Limb (tissue), 2 donors: ENCODE measurements around the gene STXBP3.

ENCODE experiments used
- DNase-seq, 2 donors: peaks; one replicate each; pipeline ENCODE4 v3.0.0-alpha.2; 2016; ENCODE audit errors: extremely low spot score in 2 of 2

The STXBP3 gene

DNA sequence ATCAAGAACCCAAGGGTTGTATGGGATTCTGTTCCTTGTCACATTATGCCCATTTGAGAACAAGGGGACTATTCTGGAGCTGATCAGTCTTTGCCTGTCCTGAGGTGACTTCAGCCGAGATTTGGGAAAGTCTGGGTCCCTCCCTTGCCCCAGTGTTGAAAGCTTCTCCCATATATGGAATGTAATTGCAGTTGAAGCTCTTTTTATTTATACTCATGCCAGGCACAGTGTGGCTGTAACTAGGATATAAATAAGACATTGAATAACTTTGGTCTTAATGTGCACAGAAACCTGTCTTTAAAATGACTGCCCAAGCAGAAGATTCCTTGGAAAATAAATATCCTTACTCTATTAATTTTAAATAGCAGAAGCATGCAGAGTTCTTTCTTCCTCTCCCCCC, 95.2 kb downstream of the STXBP3 start:
- DNase-seq: no peak

- DNase-seq: no peak
Measured at GRCh38 chr1:108842525-108843181, 96.2 kb downstream of the STXBP3 start.

DNA sequence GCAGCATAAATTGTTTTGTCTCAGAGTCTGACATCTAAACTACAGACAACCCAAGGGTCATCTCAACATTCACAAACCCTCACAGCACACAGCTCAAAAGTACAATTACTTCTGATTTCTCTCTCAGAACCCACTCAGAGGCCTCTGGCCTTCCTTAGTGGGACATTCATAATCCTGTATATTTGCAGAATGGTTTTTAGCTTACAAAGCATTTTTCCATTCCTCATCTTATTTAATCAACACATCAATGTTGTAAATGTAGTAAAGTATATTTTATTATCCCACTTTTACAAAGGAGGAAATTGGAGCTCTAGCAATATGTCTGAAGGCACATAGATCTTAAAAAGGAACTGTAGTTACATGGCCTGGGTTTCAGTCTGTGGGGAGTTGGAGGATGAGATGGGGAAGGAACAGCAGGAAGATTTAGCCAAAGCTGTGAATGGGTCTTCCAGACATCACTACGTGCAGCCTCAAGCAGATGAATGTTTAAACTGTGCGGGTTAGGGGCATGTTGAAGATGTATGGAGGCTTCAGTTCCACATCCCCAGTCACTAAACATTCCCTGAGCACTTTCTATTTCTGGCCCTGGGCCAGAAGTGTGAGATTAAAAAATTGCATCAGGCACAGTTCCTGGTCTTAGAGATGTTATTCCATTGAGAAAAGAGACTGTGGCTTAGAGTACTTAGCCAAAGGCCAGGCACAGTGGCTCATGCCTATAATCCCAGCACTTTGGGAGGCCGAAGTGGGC, 97.1 kb downstream of the STXBP3 start:
- DNase-seq: no peak

DNA sequence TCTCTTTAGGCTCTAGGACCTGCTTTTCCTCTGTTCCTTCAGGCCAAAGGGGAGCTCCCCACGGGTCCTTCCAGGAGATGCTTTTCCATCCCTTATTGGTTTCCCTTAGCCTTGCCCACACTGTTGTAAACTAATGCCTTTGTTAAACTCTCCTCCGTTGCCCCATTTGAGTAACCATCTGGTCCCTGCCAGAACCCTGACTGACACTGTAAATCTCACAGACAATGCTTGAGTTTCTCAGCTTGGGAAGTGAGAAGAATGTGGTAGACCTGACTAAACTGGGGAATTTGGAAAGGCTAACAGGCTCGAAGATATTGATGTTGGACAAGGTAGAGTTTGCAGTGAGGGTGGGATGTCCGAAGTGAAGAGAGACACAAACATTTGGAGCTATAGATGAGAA, 99.0 kb downstream of the STXBP3 start:
- DNase-seq: no peak

DNA sequence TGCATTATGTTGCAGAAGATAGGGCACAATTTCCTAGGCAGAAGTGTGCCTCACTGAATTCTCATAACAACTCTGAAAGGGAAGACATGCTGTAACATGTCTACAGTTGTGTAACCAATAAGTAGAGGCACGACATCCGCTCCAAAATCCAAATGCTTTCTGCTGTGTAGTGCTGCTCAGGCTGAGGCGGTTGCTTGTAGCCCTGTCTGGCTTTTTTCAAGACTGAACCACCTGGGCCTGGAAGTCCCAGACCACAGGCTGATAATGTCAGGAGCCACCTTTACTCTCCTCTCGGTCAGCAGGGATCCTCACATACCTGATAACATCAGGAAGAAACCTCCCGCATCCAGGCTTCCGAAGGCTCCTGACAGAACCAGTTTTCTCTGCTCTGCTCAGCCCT, 99.5 kb downstream of the STXBP3 start:
- no peak for DNase-seq

DNA sequence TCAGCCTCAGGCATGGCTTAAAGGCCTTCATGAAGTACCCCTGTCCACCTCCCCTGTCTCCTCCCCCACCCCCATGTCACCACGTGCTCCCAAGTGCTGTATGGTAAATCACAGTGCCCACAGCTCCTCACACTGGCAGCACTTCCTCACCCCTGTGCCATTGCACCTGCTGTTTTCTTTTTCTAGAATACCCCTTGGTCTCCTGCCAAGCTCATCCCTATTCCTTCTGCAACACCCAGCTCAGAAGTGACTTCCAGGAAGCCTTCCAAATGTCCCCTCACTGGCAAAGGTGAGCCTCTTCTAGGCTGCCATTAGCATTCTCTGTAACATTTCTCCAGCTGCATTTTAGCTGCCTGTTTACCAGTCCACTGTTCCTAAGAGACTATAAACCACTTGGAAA, 101.0 kb downstream of the STXBP3 start:
- DNase-seq: no peak

DNA sequence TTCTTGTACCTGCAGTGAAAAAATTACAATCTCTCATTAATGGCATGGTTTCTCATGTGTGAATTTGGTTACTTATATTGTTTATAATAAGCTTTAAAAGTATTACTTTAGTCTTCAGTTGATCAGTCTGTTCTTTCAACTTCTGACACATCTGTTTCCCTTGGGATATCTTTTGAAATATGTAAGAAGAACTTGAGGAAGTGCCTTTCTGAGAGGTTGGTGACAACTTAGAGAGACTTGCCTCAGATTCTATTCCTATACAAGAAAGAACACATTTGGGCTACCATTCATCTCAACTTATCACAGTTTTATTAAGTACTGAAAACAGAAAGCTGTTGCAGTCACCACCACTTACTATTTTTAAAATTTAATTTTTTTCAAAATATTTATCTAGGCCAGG, 102.3 kb downstream of the STXBP3 start:
- DNase-seq: no peak

DNA sequence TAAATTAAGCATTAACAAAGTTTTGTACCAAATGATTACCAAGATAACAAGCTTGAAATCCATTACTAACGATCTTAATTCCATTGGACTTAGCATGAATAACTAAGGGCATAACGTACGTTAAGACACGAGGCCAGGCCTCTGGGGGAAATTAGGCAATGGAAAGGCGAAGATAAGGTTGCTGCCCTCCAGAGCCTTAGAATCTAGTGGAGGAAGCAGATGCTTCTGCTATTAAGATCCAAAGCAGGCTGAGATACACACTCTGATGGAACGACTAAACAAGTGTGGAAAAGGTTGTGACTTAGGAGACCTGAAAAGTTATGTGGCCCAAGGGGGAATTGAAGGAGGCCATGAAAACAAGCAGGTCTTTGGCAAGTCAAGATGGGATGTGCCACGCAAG, 104.5 kb downstream of the STXBP3 start:
- DNase-seq: no peak

DNA sequence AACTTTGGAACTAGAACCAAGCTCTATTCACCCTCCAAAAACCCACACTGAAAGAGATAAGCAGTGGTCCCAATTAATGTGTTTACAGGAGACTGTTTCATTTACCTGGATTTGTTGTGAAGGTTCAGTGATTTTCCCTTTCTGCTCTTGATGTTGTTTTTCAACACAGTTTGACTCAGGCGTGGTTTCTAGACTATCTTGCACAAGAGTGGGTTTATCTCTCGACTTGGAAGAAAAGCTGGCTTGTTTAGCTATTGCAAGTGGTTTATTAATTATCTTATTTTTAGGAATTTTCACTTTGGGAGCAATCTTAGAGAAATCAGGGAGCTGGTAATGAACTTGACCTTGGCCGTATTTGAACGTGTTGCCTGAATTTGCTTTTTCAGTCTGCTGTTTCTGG, 105.1 kb downstream of the STXBP3 start:
- DNase-seq: no peak

DNA sequence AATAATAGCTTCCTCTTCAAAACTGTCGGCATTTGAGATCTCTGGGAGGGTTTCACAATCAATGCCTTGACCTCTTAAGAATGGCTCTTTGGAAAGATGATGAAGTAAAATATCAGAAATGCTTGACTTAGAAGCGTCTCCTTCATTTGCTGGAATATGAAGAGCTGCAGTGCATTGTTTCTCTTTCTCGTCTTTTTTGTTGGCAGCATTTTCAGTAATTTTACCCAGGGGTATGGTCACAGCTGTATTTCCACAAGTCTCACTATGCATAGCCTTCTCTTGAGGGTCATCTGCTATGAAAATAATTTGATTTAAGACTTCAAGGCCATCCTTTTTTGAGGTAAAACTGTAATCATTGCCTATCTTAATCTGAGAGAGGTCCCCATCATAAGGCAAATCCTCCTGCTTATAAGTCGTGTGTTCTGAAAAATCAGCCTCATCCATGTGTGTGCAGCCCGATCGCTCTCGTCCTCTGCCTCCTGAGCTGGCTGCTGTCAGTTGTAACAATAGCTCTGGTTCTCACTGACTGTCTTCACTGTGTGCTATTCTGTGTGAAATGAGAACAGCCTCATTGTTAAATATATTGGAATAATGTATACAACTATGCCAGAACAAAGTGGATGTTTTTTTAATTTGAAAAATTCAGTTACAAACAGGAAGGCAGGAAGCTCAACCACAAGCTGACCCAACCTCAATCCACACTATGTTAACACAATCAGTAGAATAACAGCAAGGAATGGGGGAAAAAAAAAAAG, 105.9 kb downstream of the STXBP3 start:
- DNase-seq: peak in 1 of 2 donors; percentile 31

- no peak for DNase-seq
Measured at GRCh38 chr1:108854221-108855019, 107.9 kb downstream of the STXBP3 start.

GRCh38 chr1:108856994-108857393, 110.5 kb downstream of the STXBP3 start, which contains the start of gene AKNAD1:
TSS of gene AKNAD1 (minus strand) at chr1:108857094. CDS start at chr1:108852664, 4,430 bp downstream.
- no peak for DNase-seq

DNA sequence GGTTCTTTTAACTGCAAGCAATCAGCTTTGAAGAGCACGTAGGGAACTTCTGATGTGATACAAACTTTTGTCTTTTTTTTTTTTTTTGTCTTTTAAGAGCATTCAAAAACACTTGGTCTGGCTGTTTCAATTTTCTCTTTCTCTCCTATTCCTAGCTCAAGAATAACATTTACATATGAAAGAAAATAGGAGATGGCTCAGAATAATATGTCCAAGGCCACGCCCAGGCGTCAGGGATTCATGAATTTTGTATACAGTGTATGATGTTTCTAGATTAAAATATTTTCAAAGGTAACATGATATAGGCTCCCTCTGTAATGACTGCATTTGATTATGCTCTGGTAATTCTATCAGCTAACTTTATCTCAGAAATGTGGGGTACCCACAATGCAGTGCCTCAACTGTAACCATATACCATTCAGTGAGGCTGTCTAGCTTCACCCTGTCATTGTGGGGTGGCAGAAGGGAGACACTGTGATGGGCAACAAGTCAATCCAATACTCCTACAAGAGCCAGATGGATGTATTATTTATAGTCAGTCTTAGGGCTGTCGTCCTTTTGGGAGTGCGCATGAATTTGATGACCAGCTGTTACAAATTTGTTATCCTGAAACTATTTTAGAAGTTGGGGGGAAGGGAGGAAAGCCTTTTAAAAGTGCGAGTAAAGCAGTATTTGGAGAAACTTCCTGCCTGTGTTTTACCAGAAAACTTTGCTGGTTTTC, 111.9 kb downstream of the STXBP3 start:
- DNase-seq: peak in 1 of 2 donors; percentile 75
